Natural killer cell treated with Interleukin-12 subunit alpha and Interleukin-12 subunit beta and Interleukin-15 and Interleukin-18, amount 100 ng/mL, for 72 hours (primary cell): ENCODE data around the gene CPNE7. TPM values are rescaled to one million over a fixed set of nuclear protein-coding genes. Genes with fewer than 3 reads are reported as not detected.

Source experiments
- ATAC-seq, 2 donors: fragments of 150-1000 bp; cut with Tn5 transposase in 1 of 2; sonication (Bioruptor Pico), chemical (Tn5 transposase) in 1 of 2; 2 replicates each; pipeline ENCODE4 v1.10.0; 2021
- DNase-seq: peaks from one replicate; pipeline ENCODE4 v3.0.0; 2022; ENCODE audit warnings: low spot score
- H3K27ac Mint-ChIP-seq, 2 donors: 1 replicate in 1 of 2; 2 replicates in 1 of 2; pipeline ENCODE4 v1.8.0; 2022; ENCODE audit warnings: mixed read lengths in 2 of 2, mild to moderate bottlenecking in 1 of 2, moderate library complexity in 1 of 2
- H3K27me3 Mint-ChIP-seq, 2 donors: 1 replicate in 1 of 2; 2 replicates in 1 of 2; pipeline ENCODE4 v1.8.0; 2022; ENCODE audit warnings: mixed read lengths in 2 of 2
- H3K36me3 Mint-ChIP-seq: one replicate; pipeline ENCODE4 v1.8.0; 2022; ENCODE audit warnings: mixed read lengths
- H3K4me1 Mint-ChIP-seq, 2 donors: 1 replicate in 1 of 2; 2 replicates in 1 of 2; pipeline ENCODE4 v1.8.0; 2022; ENCODE audit warnings: low read depth in 2 of 2, mixed read lengths in 2 of 2, mild to moderate bottlenecking in 1 of 2
- H3K4me3 Mint-ChIP-seq: one replicate; pipeline ENCODE4 v1.8.0; 2022; ENCODE audit warnings: mixed read lengths
- H3K9me3 Mint-ChIP-seq: 2 replicates; pipeline ENCODE4 v1.8.0; 2022; ENCODE audit warnings: mixed read lengths
- total RNA-seq, 2 donors: library from RNA; stranded (reverse); gene quantifications; one replicate each; pipeline ENCODE4 v1.2.3, GENCODE V29; 2022

CPNE7 gene
- total RNA-seq, 2 donors from 2014 or later = 0.81 to 4.2 TPM

DNA sequence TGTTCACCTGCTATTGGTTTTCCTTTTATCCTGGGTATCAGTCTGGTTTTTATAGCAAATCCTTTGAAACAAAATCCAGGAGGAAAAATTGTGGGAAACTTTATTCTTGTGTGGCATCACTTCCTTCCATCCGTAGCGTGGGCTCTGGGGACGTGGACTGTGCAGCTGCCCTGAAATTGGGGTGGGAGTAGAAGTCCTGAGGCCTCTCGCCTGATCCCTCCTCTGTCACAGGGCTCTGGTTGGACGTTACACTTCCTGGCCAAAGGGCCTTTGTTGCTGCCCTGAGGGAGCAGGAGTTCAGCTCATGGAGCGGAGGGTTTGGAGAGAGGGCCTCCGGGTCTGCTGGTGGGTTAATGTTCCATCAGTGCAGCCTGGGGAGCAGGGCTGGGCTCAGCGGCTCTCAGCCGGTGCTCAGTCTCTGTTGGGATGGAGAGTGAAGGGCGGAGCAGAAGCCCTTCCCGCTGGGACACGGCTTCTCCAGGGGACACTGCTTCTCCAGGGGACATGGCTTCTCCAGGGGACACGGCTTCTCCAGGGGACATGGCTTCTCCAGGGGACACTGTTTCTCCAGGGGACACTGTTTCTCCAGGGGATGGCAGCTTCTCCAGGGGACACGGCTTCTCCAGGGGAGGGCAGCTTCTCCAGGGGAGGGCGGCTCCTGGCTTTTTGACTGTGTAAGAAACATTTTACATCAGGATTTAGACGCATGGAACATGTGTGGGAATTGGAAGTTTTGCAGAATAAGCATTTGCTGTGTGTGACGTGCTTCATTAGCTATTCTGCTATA is 30.3 kb upstream of the CPNE7 start:
- DNase-seq = no peak
- Mint-ChIP-seq H3K9me3 (no peaks in the 10 kb centered on the region), H3K27me3 (no peaks in the 10 kb centered on the region), H3K4me3 (no peak overlapping the region), H3K27ac (no peak overlapping the region), H3K4me1 (no peaks in the 10 kb centered on the region), H3K36me3 (no peaks in the 10 kb centered on the region)
- no peak for ATAC-seq

DNA sequence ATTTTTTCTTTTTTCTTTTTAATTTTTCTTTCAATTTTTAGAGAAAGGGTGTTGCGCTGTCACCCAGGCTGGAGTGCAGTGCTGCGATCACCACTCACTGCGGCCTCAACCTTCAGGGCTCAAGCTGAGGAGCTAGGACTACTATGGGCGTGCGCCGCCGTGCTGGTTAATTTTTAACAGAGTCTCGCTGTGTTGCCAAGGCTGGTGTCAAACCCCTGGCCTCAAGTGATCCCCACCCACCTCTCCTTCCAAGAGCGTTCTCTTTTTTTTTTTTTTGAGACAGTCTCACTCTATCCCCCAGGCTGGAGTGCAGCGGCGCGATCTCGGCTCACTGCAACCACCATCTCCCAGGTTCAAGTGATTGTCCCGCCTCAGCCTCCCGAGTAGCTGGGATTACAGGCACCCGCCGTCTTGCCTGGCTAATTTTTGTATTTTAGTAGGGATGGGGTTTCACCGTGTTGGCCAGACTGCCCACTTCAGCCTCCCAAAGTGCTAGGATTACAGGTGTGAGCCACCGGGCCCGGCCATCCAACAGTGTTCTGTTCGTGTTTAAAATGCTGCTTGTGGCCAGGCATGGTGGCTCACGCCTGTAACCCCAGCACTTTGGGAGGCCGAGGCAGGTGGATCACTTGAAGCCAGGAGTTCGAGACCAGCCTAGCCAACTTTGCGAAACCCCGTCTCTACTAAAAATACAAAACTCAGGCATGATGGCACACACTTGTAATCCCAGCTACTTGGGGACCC is 29.6 kb upstream of the CPNE7 start:
- no peaks in the 10 kb centered on the region for H3K36me3 Mint-ChIP-seq
- no peaks in the 10 kb centered on the region for H3K27me3 Mint-ChIP-seq
- H3K9me3 Mint-ChIP-seq = no peaks in the 10 kb centered on the region
- no peak overlapping the region for H3K27ac Mint-ChIP-seq
- DNase-seq (no peak), ATAC-seq (no peak)
- H3K4me3 Mint-ChIP-seq = no peak overlapping the region
- no peaks in the 10 kb centered on the region for H3K4me1 Mint-ChIP-seq

DNA sequence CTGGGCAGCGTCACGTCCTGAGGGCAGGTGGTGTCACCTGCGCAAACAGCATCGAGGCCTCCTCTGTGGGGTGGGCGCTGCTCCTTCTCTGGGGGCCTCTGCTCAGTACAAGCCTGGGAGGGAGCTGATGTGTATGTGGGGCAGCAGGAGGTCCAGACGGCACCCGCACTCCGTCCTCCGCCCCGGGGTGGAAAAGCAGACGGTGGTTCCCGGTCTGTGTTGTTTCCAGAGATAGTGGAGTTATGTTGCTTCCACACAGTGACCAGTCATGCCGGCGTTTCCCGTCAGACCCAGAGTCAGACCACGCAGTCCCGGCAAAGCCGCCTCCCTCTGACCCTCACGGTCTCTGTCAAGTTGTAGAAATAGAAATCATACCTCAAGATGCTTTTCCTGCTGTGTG is 28.8 kb upstream of the CPNE7 start:
- Mint-ChIP-seq H3K27ac (no peak overlapping the region), H3K27me3 (no peaks in the 10 kb centered on the region), H3K36me3 (no peaks in the 10 kb centered on the region), H3K4me3 (no peak overlapping the region), H3K4me1 (no peaks in the 10 kb centered on the region), H3K9me3 (no peaks in the 10 kb centered on the region)
- ATAC-seq (no peak), DNase-seq (no peak)

DNA sequence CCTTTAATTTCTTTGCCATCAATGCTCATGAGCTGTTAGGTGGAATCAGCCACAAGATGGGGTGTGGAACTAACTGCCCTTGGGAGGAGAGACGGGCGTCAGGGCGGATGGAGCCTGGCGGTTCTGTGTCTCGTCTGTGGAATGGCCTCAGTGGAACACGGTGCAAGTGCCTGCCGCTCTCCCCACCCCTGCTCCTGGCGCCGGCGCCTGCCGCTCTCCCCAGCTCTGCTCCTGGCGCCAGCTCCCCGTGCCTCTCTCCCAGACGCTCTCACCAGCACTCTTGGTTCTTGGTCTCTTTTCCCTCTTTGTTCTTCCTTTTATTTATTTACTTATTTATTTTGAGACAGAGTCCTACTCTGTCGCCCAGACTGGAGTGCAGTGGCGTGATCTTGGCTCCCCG is 28.3 kb upstream of the CPNE7 start:
- Mint-ChIP-seq H3K36me3 (no peaks in the 10 kb centered on the region), H3K9me3 (no peaks in the 10 kb centered on the region), H3K4me3 (no peak overlapping the region), H3K27me3 (no peaks in the 10 kb centered on the region), H3K27ac (no peak overlapping the region), H3K4me1 (no peaks in the 10 kb centered on the region)
- ATAC-seq (no peak), DNase-seq (no peak)

DNA sequence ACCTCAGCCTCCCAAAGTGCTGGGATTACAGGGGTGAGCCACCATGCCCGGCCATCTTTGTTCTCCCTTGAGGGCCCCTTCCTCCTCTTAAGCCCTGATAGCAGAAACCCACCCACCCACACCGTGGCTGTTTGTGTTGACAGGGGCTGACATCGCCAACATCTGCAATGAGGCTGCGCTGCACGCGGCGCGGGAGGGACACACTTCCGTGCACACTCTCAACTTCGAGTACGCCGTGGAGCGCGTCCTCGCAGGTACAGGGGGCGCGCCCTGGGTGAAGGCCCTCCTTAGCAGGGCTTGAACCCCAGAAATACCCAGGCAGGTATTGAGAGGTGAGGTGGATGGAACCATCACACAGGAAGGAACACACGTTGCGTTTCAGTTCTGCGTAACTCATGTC is 27.7 kb upstream of the CPNE7 start:
- DNase-seq = no peak
- ATAC-seq = no peak
- Mint-ChIP-seq H3K27me3 (no peaks in the 10 kb centered on the region), H3K36me3 (no peaks in the 10 kb centered on the region), H3K4me1 (no peaks in the 10 kb centered on the region), H3K9me3 (no peaks in the 10 kb centered on the region), H3K27ac (no peak overlapping the region), H3K4me3 (no peak overlapping the region)

DNA sequence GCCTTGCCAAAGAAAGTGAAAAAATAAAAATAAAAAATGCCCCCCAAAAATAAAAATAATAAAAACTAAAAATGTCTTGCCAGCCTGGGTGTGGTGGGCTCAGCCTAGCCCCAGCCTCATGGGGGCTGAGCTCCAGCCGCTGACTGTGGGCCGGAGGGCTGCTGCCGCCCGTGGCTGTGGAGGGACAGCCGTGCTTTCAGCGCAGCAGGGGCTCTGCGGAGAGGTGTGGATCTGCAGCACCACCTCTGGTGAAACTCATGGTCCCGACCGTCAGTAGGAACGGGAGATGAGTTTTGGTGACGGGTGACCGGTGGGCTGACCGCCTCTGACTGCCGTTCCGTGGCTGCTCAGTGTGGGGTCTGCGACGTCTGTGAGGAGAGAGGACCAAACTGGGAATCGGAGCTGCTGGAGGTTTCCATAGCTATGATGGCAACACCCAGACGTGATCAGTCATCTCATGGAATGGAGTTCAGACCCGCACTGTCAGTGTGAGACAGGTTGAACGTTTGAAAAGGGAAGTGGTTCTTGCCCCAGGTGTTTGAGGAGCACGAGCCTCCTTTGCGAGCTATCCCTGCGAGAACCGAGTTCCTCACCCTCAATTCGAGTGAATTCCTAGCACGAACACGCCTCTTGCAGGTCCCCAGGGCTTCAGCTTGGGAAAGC is 27.1 kb upstream of the CPNE7 start:
- Mint-ChIP-seq H3K4me1 (no peaks in the 10 kb centered on the region), H3K4me3 (no peak overlapping the region), H3K27me3 (no peaks in the 10 kb centered on the region), H3K27ac (no peak overlapping the region), H3K36me3 (no peaks in the 10 kb centered on the region), H3K9me3 (no peaks in the 10 kb centered on the region)
- no peak for ATAC-seq
- no peak for DNase-seq

DNA sequence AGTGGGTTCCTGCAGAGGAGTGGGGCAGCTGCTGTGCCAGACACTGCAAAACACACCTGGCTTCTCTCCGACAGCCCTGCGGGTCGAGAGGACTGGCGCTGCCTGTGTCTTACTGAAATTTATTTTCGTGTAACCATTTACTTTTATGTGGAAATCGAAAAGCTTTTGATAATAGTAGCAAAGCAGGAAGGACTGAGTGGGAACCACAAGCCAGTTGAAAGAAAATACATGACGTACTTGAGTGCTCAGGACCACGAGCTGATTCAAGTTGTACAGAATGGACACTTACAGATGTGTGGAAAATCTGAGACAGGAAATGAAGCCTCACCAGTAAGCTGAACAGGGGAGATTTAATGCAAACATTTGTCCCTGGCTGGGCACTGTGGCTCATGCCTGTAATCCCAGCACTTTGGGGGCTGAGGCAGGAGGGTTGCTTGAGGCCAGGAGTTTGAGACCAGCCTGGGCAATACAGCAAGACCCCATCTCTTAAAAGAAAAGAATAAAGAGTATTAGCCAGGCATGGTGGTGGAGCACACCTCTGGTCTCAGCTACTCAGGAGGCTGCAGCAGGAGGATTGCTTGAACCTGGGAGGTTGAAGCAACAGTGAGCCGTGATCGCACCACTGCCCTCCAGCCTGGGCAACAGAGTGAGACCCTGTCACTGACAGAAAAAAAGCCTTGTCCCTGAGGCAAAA is 26.4 kb upstream of the CPNE7 start:
- no peaks in the 10 kb centered on the region for H3K27me3 Mint-ChIP-seq
- ATAC-seq = no peak
- no peaks in the 10 kb centered on the region for H3K36me3 Mint-ChIP-seq
- H3K27ac Mint-ChIP-seq = no peak overlapping the region
- no peaks in the 10 kb centered on the region for H3K9me3 Mint-ChIP-seq
- DNase-seq = no peak
- no peaks in the 10 kb centered on the region for H3K4me1 Mint-ChIP-seq
- no peak overlapping the region for H3K4me3 Mint-ChIP-seq

DNA sequence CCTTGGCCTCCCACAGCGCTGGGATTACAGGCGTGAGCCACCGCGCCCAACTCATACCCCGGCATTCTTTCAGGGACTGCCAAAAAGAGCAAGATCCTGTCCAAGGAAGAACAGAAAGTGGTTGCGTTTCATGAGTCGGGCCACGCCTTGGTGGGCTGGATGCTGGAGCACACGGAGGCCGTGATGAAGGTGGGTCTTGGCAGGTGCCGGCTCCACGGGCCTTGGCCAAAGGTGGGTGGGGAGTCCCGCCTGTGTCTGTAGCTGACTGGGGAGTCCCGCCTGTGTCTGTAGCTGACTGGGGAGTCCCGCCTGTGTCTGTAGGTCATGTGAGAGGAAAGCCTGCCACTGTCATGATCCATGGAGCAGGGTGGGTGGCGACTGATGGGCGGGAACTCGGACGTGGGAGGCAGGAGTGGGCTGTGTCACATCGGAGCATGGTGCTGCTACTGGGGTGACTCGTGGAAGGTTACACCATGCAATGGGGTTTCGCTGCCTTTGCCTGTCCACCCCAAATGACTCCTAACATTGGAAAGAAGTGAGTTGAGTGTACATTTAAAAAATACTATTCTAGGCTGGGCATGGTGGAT is 25.0 kb upstream of the CPNE7 start:
- DNase-seq = no peak
- peak in 1 of 2 donors; percentile 22 for ATAC-seq
- no peaks in the 10 kb centered on the region for H3K36me3 Mint-ChIP-seq

DNA sequence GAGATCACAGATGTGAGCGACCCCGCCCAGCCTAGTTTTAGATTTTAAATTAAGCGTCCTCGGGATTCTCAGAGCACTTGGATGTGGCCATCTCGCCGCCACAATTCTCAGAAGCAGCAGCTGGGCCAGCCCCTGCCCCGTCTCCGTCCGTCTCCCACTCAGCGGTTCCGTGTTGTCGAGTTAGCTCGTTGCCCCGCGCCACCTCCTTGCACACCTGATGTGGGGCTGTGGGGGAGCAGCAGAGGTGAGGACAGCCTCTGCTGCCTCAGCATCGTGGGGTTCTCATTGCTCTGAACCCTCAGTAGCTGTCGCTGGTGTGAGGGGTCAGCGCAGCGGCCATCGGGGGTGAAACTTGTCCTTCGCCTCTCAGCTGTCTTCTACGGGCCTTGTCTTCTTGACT is 23.2 kb upstream of the CPNE7 start:
- Mint-ChIP-seq H3K9me3 (no peaks in the 10 kb centered on the region), H3K27ac (no peak overlapping the region)

More for the DNA sequence above, 25.0 kb upstream of the CPNE7 start:
- Mint-ChIP-seq H3K27me3 (no peaks in the 10 kb centered on the region), H3K4me1 (no peaks in the 10 kb centered on the region), H3K9me3 (no peaks in the 10 kb centered on the region), H3K27ac (no peak overlapping the region), H3K4me3 (no peak overlapping the region)

DNA sequence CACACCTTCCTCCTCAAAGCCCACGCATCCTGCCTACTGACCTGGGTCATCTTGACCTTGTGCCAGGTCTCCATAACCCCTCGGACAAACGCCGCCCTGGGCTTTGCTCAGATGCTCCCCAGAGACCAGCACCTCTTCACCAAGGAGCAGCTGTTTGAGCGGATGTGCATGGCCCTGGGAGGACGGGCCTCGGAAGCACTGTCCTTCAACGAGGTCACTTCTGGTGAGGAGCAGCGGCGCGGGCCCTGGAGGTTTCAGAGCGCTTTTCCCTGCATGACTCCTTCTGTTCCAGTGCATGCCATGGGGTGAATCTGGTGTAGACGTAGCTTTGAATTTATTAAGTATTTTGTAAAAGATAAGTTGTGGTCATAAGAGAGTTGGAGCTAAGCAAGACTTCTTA is 22.6 kb upstream of the CPNE7 start:
- H3K4me1 Mint-ChIP-seq = peaks cover 0 to 7% of the 10 kb centered on the region in 2 donors
- no peak for DNase-seq
- no peak for ATAC-seq
- no peaks in the 10 kb centered on the region for H3K9me3 Mint-ChIP-seq
- H3K36me3 Mint-ChIP-seq = no peaks in the 10 kb centered on the region
- no peaks in the 10 kb centered on the region for H3K27me3 Mint-ChIP-seq
- H3K4me3 Mint-ChIP-seq = no peak overlapping the region
- no peak overlapping the region for H3K27ac Mint-ChIP-seq

More for the DNA sequence above, 23.2 kb upstream of the CPNE7 start:
- ATAC-seq = no peak
- no peak for DNase-seq
- Mint-ChIP-seq H3K36me3 (no peaks in the 10 kb centered on the region), H3K4me3 (no peak overlapping the region), H3K27me3 (no peaks in the 10 kb centered on the region), H3K4me1 (peaks cover 0 to 3% of the 10 kb centered on the region in 2 donors)

DNA sequence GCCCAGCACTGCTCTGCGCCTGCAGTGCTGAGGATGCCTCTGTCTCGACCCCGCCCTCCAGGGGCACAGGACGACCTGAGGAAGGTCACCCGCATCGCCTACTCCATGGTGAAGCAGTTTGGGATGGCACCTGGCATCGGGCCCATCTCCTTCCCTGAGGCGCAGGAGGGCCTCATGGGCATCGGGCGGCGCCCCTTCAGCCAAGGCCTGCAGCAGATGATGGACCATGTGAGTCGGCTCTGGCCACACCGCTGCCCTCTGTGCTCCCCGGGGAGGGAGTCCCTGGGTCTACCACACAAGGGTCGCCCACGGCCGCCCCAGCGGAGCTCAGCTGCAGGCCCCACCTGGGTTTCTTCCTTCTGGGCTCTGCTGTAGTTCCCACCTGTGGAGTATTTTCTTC is 21.8 kb upstream of the CPNE7 start:
- ATAC-seq (no peak), DNase-seq (no peak)
- Mint-ChIP-seq H3K9me3 (no peaks in the 10 kb centered on the region), H3K36me3 (no peaks in the 10 kb centered on the region), H3K27me3 (no peaks in the 10 kb centered on the region), H3K27ac (no peak overlapping the region), H3K4me1 (peaks cover 0 to 7% of the 10 kb centered on the region in 2 donors), H3K4me3 (no peak overlapping the region)

DNA sequence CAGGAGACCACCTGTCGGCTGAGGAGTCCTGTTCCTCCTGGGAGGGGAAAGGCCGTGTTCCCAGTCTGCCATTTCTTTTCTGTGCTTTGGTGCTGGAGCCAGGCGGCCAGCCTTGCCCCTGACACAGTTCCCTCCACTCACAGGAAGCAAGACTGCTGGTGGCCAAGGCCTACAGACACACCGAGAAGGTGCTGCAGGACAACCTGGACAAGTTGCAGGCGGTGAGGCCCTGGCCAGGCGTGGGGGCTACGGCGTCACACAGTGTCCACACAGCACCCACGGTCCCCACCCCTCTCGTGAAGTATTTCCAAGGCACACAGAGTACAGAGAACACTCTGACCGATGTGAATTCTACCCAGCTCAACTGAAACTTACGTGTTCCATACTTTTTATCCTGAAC is 21.2 kb upstream of the CPNE7 start:
- Mint-ChIP-seq H3K9me3 (no peaks in the 10 kb centered on the region), H3K27me3 (no peaks in the 10 kb centered on the region), H3K27ac (no peak overlapping the region), H3K4me1 (peaks cover 0 to 7% of the 10 kb centered on the region in 2 donors), H3K4me3 (no peak overlapping the region), H3K36me3 (no peaks in the 10 kb centered on the region)
- ATAC-seq = no peak
- no peak for DNase-seq

DNA sequence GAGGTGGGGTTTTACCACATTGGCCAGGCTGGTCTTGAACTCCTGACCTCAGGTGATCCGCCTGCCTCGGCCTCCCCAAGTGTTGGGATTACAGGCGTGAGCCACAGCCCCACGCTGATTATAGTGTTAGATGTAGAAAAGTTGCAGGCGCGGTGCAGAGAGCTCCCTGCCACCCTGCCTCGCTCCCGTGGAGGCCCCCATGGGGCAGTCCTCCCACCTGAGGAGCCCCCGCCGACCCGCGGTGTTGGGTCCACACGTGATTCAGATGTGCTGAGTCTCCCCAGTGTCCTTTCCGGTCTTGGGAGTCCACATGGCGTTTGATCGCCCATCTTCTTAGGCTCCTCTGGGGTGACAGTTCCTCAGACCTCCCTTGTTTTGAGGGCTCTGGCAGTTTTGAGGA is 20.3 kb upstream of the CPNE7 start:
- Mint-ChIP-seq H3K27ac (no peak overlapping the region), H3K4me1 (peaks cover 6 to 13% of the 10 kb centered on the region in 2 donors), H3K36me3 (no peaks in the 10 kb centered on the region), H3K9me3 (no peaks in the 10 kb centered on the region), H3K27me3 (no peaks in the 10 kb centered on the region), H3K4me3 (no peak overlapping the region)
- DNase-seq = no peak
- ATAC-seq = no peak
